Activated naive CD4-positive, alpha-beta T cell treated with anti-CD3 and anti-CD28 coated beads, Interleukin-2, amount 50 U/mL, for 72 hours (primary cell): ENCODE results near the gene SERPINB11. TPM values are rescaled to one million over a fixed set of nuclear protein-coding genes. Genes with fewer than 3 reads are reported as not detected.
"Not testable (repeated sequence)": the region's sequence is repeated elsewhere in the genome, so short reads cannot be mapped to it uniquely, and the experiment has no call there.

Experiments
- ATAC-seq, 2 donors: fragments of 150-1000 bp; cut with Tn5 transposase; 2 replicates each; pipeline ENCODE4 v1.10.0; 2021; ENCODE audit warnings: mild to moderate bottlenecking in 2 of 2, moderate library complexity in 2 of 2
- DNase-seq, 2 donors: peaks; one replicate each; pipeline ENCODE4 v3.0.0; 2021 to 2022; ENCODE audit warnings: low spot score in 2 of 2
- H3K27ac Mint-ChIP-seq, 2 donors: one replicate each; pipeline ENCODE4 v1.8.0; 2022; ENCODE audit warnings: mild to moderate bottlenecking in 2 of 2, mixed read lengths in 2 of 2
- H3K36me3 Mint-ChIP-seq, 2 donors: one replicate each; pipeline ENCODE4 v1.8.0; 2022; ENCODE audit warnings: mixed read lengths in 2 of 2
- H3K9me3 Mint-ChIP-seq, 2 donors: one replicate each; pipeline ENCODE4 v1.8.0; 2022; ENCODE audit warnings: mixed read lengths in 2 of 2
- total RNA-seq, 2 donors: library from RNA; stranded (reverse); gene quantifications; one replicate each; pipeline ENCODE4 v1.2.3, GENCODE V29; 2022

Gene SERPINB11, protein sequence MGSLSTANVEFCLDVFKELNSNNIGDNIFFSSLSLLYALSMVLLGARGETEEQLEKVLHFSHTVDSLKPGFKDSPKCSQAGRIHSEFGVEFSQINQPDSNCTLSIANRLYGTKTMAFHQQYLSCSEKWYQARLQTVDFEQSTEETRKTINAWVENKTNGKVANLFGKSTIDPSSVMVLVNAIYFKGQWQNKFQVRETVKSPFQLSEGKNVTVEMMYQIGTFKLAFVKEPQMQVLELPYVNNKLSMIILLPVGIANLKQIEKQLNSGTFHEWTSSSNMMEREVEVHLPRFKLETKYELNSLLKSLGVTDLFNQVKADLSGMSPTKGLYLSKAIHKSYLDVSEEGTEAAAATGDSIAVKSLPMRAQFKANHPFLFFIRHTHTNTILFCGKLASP
- not detected for total RNA-seq

DNA sequence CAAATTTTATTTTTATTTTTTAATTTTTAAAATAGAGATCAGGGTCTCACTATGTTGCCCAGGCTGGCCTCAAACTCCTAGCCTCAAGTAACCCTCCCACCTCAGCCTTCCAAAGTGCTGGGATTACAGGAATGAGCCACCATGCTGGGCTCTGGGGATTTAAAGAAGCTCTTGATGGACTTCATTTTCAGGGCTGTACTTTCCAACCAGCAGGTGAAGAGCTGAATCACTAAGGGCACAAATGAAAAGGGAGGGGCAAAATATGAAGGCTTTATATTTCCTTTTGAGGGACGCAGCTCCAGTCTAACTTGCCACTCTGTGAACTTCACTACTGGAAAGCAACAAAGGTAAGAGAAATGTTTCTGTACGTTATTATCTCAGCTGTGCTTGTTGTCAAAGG, at the start of gene SERPINB11:
Gene SERPINB11, plus strand, starts transcription at position 301 of the 400 bp plus-strand sequence. CDS start 7,234 bp downstream, outside the sequence.
- H3K9me3 Mint-ChIP-seq = peaks cover 0 to 3% of the 10 kb centered on the region in 2 donors
- ATAC-seq = no peak
- DNase-seq = no peak
- no peaks in the 10 kb centered on the region for H3K36me3 Mint-ChIP-seq
- H3K27ac Mint-ChIP-seq = no peak within 1 kb of the TSS

DNA sequence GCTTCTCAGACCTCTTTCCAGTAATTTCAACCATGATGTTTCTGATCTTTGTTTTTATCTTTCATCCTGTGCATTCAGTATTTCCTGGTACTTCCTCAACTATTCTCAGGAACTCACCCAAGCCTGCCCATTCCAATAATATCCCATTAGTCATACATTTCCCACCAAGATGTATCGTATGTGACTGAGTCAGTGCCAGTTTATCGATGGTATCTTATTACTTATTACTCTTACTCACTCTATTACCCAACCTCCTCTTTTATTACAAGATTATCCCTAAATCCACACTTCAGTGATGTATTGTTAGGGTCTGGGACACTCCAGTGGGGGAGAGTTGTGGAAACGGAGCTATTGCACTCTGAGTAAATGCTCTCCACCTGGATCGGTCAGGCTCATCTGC, 43.8 kb upstream of the SERPINB11 start:
- not testable (repeated sequence) for H3K36me3 Mint-ChIP-seq, ATAC-seq, H3K27ac Mint-ChIP-seq

DNA sequence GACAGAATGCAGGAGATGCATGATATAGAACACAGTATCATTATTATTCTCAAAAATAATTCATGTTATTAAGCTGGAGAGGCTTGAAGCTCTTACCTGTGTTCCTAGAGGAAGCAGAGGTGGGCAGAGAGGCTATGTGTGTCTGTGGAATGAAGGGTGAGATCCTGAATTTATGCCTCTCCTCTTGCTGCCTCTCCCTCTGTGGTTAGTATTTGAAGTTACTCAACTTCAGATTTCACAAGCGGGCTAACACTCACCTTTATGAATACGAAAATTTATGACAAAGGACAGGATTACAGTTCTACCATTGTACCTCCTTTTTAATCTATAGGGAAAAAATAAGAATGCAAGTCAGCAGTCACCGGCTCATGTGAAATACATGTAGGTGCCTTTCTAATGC, 41.0 kb upstream of the SERPINB11 start, which contains the start of gene SERPINB3:
Gene SERPINB3, minus strand, starts transcription at position 144 of the 400 bp plus-strand sequence. CDS start 677 bp downstream, outside the sequence.
- H3K27ac Mint-ChIP-seq, DNase-seq, H3K9me3 Mint-ChIP-seq, ATAC-seq, H3K36me3 Mint-ChIP-seq: not testable (repeated sequence)

More for the DNA sequence above, 43.8 kb upstream of the SERPINB11 start:
- H3K9me3 Mint-ChIP-seq, DNase-seq: not testable (repeated sequence)

DNA sequence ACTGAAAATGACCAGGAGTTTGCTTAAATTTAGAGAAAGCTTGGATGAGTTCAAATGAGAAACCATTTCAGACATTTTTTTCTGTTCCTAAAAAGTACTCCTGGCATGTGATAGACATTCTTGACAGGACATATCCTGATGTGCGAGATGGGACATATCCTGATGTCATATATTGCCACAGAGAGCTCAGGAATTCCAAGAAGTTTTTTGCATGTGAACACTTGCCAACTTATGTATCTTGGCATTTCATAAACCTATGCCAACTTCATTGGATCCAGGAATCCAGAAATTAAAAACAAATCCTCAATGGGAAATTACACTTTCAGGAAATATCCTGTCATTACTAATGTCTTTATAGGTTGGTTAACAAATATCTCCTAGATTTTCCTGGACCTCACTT, 38.2 kb upstream of the SERPINB11 start:
- ATAC-seq = no peak
- Mint-ChIP-seq H3K36me3 (no peaks in the 10 kb centered on the region), H3K9me3 (peaks cover 8 to 10% of the 10 kb centered on the region in 2 donors), H3K27ac (no peak overlapping the region)
- no peak for DNase-seq

DNA sequence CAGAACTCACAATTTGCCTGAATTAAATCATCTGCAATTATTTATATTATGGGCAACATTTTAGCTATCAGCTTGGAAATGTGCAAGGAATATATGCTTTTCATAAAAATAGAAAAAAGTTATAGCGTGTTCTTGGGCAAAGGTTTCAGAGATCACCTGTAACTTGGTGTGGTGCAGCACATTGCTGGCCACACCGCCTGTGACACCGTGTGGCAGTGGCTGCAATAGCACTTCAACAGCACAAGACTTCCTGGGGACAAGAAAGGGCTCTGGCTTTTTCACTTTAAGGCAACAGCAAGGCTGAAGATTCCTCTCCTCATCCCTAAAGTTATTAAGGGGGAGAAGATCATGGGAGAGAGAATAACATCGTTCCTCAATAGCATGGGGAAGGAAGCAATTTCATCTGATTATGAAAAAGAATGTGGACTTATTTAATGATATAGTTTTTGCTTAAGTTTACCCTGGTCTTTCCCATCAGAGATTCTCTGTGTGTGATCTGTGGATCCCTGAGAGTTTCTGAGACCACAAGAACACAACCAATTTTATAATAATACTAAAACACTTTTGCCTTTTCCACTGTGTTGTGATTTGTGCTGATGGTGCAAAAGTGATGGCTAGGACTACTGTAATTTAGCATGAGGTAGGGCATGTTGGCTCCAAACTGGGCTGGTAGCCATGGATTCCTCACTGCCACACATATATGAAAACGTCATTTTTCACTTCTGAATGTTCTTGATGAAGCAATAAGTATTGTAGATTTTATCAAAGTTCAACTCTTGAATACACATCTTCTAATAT, 26.0 kb upstream of the SERPINB11 start:
- Mint-ChIP-seq H3K27ac (no peak overlapping the region), H3K36me3 (no peaks in the 10 kb centered on the region), H3K9me3 (peaks cover 0 to 7% of the 10 kb centered on the region in 2 donors)
- DNase-seq (no peak), ATAC-seq (no peak)

DNA sequence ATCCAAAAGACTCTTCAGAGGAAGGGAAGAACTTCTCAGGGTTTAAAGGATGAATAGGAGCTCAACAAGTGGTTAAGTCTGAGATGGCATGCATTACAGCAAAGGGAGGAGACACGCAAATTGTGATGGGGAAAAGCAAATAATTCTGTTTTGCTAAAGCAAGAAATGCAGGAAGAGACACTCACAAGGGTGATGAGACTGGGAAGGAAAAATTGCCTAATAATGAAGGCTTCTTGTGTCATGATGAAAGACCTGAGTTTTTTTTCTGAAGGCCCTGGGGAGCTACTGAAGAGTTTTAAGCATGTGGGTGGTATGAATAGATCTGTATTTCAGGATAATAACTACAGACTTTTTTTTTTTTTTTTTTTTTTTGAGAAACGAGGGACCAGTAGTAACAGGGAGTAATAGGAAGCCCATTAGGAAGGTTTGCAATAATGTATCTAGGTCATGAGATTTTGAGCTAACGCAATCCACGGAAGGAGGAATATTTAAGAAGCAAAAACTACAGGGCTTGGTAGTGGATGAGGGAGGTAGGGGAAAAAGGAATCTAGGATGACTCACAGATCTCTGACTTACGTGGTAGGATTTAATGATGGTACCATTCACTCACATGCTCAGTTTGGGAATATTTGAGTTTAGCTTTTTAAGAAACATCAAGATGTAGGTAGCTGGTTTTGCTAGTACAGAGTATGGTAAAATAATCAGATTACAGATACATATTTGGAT, 25.1 kb upstream of the SERPINB11 start:
- no peak for ATAC-seq
- Mint-ChIP-seq H3K9me3 (peaks cover 0 to 4% of the 10 kb centered on the region in 2 donors), H3K27ac (no peak overlapping the region), H3K36me3 (no peaks in the 10 kb centered on the region)
- no peak for DNase-seq

DNA sequence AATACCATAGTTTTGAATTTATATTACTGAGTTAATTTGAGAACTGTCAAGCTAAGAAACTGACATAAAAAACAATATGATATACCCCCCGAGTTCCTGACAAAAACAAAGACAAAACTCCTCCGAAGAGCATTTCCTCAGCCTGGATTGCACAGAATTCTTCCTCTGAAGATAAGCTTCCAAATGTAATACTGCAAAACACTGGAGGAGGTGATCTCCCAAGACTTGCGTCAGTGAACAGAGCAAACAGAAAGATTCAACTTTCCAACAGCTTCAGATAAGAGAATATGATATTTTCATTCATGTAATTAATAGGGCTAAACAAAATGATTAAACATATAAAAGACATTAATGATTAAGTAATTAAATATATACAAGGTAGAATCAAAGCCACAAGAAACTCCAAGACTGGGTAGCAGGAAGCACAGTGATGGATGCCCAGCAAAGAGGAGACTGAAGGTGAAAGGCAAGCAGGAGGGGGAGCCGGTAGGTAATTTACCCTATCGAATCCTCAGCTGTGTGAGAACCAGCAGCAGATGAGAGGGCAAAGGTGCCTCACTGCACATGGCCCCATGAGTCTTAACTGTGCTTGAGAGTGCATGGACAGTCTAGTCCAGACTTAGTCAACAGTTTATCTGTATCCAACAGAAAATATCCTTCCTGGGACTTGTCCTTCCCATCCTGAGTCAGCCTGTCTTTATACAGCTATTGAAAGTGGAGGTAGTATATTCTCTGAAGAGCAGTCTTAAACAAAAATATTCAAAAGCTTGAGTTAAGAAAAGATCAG, 22.7 kb upstream of the SERPINB11 start:
- Mint-ChIP-seq H3K27ac (no peak overlapping the region), H3K36me3 (no peaks in the 10 kb centered on the region), H3K9me3 (peaks cover 4 to 5% of the 10 kb centered on the region in 2 donors)
- DNase-seq (no peak), ATAC-seq (no peak)

DNA sequence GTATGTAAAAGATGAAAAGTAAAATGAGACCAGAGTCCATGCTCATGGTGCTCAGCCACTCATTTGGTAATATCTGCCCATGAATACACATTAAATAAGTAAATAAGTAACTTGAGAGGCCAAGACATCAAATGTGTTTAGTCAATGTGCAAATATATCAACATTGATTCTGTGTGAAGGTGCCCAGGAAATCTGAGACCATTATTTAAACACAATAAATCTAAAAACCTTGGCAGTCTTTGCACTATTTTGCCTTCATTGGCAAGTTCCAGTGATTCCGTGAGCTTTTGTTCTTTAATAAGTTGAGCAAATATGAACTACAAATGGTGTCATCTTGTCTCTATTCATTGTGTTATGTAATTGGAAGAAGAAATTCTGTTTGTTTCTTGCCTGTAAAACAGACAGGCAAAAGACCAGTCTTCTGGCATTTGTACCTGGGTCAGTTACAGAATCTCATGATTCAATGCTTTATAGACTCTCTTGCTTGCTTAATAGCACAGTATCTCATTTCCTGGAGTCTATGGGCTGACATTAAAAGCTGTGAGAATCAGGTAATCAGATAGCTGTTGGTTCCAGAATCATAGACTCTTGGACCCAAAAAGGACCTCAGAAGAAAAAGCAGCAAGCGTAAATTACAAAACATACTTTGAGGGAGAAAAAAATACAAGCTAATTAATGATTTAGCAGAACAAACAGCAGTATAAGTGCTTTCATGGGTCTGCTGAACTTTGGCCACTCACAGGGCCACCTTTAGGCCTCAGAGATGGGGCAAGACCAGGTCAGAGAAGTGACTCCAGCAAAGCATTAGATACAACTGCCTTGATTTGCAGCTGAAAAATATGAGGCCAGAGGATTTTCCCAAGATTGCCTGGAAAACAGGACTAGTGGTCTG, 21.1 kb upstream of the SERPINB11 start:
- no peak for ATAC-seq
- Mint-ChIP-seq H3K27ac (no peak overlapping the region), H3K9me3 (peaks cover 4 to 5% of the 10 kb centered on the region in 2 donors)

DNA sequence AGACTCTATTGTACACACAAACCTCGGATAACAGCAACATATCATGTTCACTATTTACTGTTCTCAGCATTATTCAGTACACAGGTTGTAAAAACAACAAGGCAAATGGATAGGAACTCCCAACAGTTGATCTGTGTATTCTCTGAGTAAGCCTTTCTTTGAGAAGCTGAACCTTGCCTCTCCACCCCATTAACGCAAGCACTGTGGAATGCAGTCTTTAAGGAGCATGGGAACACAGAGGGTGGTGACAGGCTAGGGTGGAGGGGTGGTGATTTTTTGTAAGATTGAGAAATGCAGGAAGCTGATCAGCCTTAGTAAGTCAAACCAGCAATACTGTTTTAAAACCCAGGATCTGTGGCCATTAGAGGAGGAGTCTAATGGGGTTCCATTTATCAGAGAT, 19.6 kb upstream of the SERPINB11 start:
- Mint-ChIP-seq H3K9me3 (peaks cover 4 to 5% of the 10 kb centered on the region in 2 donors), H3K27ac (peak overlapping the region in 1 of 2 donors; percentile 37), H3K36me3 (no peaks in the 10 kb centered on the region)
- no peak for DNase-seq
- no peak for ATAC-seq

More for the DNA sequence above, 21.1 kb upstream of the SERPINB11 start:
- DNase-seq = no peak
- no peaks in the 10 kb centered on the region for H3K36me3 Mint-ChIP-seq

DNA sequence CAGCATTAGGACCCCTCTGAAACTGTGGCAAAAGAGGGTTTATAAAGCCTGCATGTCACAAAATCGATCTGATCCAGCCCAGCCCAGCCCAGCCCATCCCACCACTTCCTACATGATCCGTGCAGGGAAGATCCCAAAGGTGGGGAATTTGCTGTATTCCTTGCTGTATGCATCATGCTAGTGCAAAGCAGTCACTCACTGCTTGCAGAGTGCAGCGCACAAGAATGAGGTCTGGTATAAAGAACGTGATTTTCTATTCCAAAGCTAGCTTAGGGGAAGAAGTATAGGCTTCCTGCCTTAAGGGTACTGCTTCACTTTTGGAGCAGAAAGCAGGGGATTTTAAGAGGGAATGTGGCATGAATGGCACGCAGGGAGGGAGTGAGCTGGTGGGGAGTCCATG, 18.9 kb upstream of the SERPINB11 start:
- DNase-seq (no peak), ATAC-seq (no peak)
- Mint-ChIP-seq H3K27ac (no peak overlapping the region), H3K9me3 (peaks cover 4 to 5% of the 10 kb centered on the region in 2 donors), H3K36me3 (no peaks in the 10 kb centered on the region)

DNA sequence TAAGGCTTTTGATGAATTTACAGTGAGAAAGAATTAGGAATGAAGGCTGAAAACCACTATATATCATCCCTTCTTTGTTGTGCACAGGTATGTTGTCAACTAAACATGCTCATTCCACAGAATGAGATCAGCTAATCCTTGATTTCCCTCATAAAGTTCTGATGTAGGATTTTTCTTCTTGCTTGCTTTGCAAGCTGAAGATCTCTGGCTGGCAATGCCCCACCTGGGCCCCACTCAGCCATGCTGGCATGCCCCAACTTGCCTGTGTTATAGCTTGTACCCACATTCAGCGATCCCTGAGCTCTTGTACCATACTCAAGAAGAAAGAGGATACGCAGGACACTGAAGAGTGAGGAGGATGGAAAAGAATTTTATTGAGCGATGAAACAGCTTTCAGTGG, 18.0 kb upstream of the SERPINB11 start:
- peaks cover 4 to 5% of the 10 kb centered on the region in 2 donors for H3K9me3 Mint-ChIP-seq
- no peaks in the 10 kb centered on the region for H3K36me3 Mint-ChIP-seq
- ATAC-seq (no peak), DNase-seq (no peak)
- no peak overlapping the region for H3K27ac Mint-ChIP-seq

DNA sequence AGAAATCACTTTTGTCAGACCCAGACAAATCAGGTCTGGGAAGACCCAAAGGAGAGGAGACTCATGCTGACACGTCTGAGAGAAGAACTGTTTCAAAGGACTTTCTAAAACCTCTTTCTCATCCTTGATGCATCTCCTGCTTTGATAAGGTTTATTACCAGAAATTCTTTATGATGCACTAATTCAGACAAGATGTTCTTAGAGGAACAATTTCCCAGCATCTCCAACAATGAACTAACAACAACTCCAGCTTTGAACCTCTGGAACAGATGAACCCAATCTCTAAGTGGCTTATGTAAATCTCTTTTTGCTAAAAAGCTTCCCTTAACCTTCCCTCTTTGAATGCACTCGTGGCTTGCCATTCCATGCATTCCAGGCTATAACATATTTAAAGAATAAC, 15.9 kb upstream of the SERPINB11 start:
- no peak overlapping the region for H3K27ac Mint-ChIP-seq
- no peak for DNase-seq
- peaks cover 5% of the 10 kb centered on the region in 2 donors for H3K9me3 Mint-ChIP-seq
- H3K36me3 Mint-ChIP-seq = no peaks in the 10 kb centered on the region
- ATAC-seq = no peak

DNA sequence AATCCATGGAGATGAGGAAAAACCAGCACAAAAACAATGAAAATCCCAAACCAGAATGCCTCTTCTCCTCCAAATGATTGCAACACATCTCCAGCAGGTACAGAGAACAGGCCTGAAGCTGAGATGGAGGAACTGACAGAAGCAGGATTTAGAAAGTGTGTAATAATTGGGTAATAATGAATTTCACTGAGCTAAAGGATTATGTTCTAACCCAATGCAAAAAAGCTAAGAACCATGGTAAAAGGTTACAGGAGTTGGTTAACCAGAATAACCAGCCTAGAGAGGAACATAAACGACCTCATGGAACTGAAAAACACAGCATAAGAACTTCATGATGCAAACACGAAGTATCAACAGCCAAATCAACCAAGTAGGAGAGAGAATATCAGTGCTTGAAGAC, 13.7 kb upstream of the SERPINB11 start:
- ATAC-seq (no peak), DNase-seq (no peak)
- no peaks in the 10 kb centered on the region for H3K36me3 Mint-ChIP-seq
- no peak overlapping the region for H3K27ac Mint-ChIP-seq
- H3K9me3 Mint-ChIP-seq = peaks cover 5 to 19% of the 10 kb centered on the region in 2 donors

DNA sequence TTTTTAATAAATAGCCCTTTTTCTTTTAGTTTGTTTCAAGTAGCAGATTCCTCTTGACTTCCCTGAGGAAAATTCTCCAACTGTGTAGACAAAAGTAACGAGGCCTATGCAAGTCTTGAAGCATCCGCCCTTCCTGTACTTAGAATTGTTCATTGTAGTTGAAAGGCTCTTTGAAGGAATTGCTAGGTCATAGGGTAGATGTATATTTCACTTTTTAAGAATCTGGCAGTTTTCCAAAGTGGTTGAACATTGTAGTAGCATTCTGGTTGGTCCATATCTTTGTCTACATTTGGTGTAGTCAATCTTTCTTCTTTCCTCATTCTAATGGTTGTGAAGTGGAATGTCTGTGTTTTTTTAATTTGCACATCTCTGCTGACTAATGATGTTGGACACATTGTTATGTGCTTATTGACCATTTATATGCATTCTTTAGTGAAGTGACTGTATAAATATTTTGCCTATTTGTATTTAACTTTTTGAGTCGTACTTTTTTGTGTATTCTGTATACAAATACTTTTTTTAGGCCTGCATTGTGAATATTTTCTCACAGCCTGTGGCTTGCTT, 5.6 kb upstream of the SERPINB11 start:
- DNase-seq (no peak), ATAC-seq (no peak)
- peaks cover 5 to 18% of the 10 kb centered on the region in 2 donors for H3K9me3 Mint-ChIP-seq
- H3K36me3 Mint-ChIP-seq = no peaks in the 10 kb centered on the region
- H3K27ac Mint-ChIP-seq = no peak overlapping the region

DNA sequence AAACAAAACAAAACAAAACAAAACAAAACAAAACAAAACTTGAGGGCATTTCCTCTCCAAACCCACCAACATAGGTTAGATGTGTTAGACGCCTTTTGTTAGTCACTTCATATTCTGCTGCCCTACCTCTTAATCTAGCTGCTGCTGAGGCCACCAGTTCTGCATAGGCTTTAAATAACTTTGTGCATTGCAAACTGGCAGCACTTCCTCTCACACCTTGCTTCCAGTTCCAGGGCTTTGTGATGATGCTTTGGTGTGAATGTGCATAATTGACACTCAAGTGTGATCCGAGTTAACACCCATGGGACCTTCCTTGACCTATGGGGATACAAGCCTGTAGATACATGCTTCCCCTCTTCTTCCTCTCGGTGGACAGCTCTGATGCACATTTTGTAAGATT, 2.3 kb upstream of the SERPINB11 start:
- peaks cover 0 to 4% of the 10 kb centered on the region in 2 donors for H3K9me3 Mint-ChIP-seq
- H3K36me3 Mint-ChIP-seq = no peaks in the 10 kb centered on the region
- no peak for ATAC-seq
- no peak overlapping the region for H3K27ac Mint-ChIP-seq
- no peak for DNase-seq
